Activated CD8-positive, alpha-beta memory T cell treated with anti-CD3 and anti-CD28 coated beads, Interleukin-2, amount 50 U/mL, for 1 hour (primary cell): ENCODE data around the gene TEDC1.

ENCODE experiments used
- DNase-seq: peaks from one replicate; pipeline ENCODE4 v3.0.0-alpha.2; 2020; ENCODE audit errors: extremely low read depth

Gene TEDC1

GRCh38 chr14:105486163-105486973 lies 4.7 kb upstream of the TEDC1 start, which contains the start of gene CRIP1:
TSS of gene CRIP1 (plus strand) at chr14:105486886. CDS start at chr14:105487260, 374 bp downstream.
- no peak for DNase-seq

- DNase-seq: no peak
Observed at GRCh38 chr14:105486974-105487448, 4.0 kb upstream of the TEDC1 start.

- DNase-seq: no peak
Observed at GRCh38 chr14:105487449-105487985, 3.5 kb upstream of the TEDC1 start.

- no peak for DNase-seq
Observed at GRCh38 chr14:105487986-105488777, 2.9 kb upstream of the TEDC1 start.

- DNase-seq: no peak
Observed at GRCh38 chr14:105488781-105489541, 2.1 kb upstream of the TEDC1 start.

GRCh38 chr14:105489542-105490266 lies 1.3 kb upstream of the TEDC1 start:
- peak; percentile 91 for DNase-seq

GRCh38 chr14:105490267-105490571 lies 827 bp upstream of the TEDC1 start:
- no peak for DNase-seq

GRCh38 chr14:105491366-105491973 lies 424 bp downstream of the TEDC1 start:
- DNase-seq: no peak

- no peak for DNase-seq
Observed at GRCh38 chr14:105492031-105492970, 1.3 kb downstream of the TEDC1 start.

- DNase-seq: no peak
Observed at GRCh38 chr14:105492971-105493871, 2.2 kb downstream of the TEDC1 start.

GRCh38 chr14:105493921-105494605 lies 3.0 kb downstream of the TEDC1 start:
- no peak for DNase-seq

GRCh38 chr14:105494606-105494929 lies 3.5 kb downstream of the TEDC1 start:
- DNase-seq: no peak

- DNase-seq: no peak
Observed at GRCh38 chr14:105495101-105495989, 4.3 kb downstream of the TEDC1 start.

- DNase-seq: no peak
Observed at GRCh38 chr14:105495990-105496830, 5.2 kb downstream of the TEDC1 start.

GRCh38 chr14:105496831-105497591 lies 6.0 kb downstream of the TEDC1 start:
- DNase-seq: no peak
